Neural cell (in vitro differentiated cells): Measurements from ENCODE around the gene SRPX. TPM values are rescaled to one million over a fixed set of nuclear protein-coding genes. Genes with fewer than 3 reads are reported as not detected.

Experiments
- H2AFZ ChIP-seq: fragments of 200-600, 300-800 bp; sonication (generic), shearing (Covaris generic); 2 replicates; pipeline ENCODE4 v1.6.0; 2014; ENCODE audit warnings: low read depth, mild to moderate bottlenecking, antibody characterized with exemption, low read length, moderate library complexity
- H3F3A ChIP-seq: fragments of 200-600 bp; shearing (Covaris generic); 2 replicates; pipeline ENCODE4 v1.6.1; 2016; ENCODE audit warnings: mild to moderate bottlenecking, moderate library complexity, mixed read lengths, antibody characterized with exemption, low read length; ENCODE audit not compliant: insufficient read depth, poor library complexity, severe bottlenecking
- H3K27ac ChIP-seq: fragments of 200-600, 300-800 bp; sonication (generic), shearing (Covaris generic); 2 replicates; pipeline ENCODE4 v1.5.1; 2014; ENCODE audit warnings: mild to moderate bottlenecking, low read length, moderate library complexity
- H3K27me3 ChIP-seq: fragments of 300-800, 200-600 bp; sonication (generic), shearing (Covaris generic); 2 replicates; pipeline ENCODE4 v1.6.0; 2014; ENCODE audit warnings: mild to moderate bottlenecking, low read depth, low read length, moderate library complexity; ENCODE audit not compliant: insufficient read depth
- H3K36me3 ChIP-seq: fragments of 300-800, 200-600 bp; sonication (generic), shearing (Covaris generic); 2 replicates; pipeline ENCODE4 v1.5.1; 2014; ENCODE audit warnings: mild to moderate bottlenecking, antibody characterized with exemption, low read length, moderate library complexity; ENCODE audit not compliant: insufficient read depth
- H3K4me2 ChIP-seq: fragments of 300-800, 200-600 bp; sonication (generic), shearing (Covaris generic); 2 replicates; pipeline ENCODE4 v1.6.0; 2014; ENCODE audit warnings: mild to moderate bottlenecking, low read length
- H3K4me3 ChIP-seq: fragments of 300-800, 200-600 bp; sonication (generic), shearing (Covaris generic); 2 replicates; pipeline ENCODE4 v1.5.1; 2014; ENCODE audit warnings: mild to moderate bottlenecking, low read length, moderate library complexity
- H3K79me2 ChIP-seq: fragments of 200-600 bp; shearing (Covaris generic); replicated peaks from 2 replicates; pipeline ENCODE4 v1.6.0; 2014; ENCODE audit warnings: mild to moderate bottlenecking, low read length, moderate library complexity; ENCODE audit not compliant: insufficient read depth
- H3K9ac ChIP-seq: fragments of 300-800, 200-600 bp; sonication (generic), shearing (Covaris generic); 2 replicates; pipeline ENCODE4 v1.6.1; 2016; ENCODE audit warnings: mild to moderate bottlenecking, low read length, mixed read lengths
- H3K9me2 ChIP-seq: fragments of 200-600 bp; shearing (Covaris generic); 2 replicates; pipeline ENCODE4 v1.6.1; 2016; ENCODE audit warnings: mild to moderate bottlenecking, low read length, mixed read lengths; ENCODE audit not compliant: insufficient read depth
- H3K9me3 ChIP-seq: fragments of 200-600, 300-800 bp; sonication (generic), shearing (Covaris generic); 2 replicates; pipeline ENCODE4 v1.6.1; 2016; ENCODE audit warnings: mild to moderate bottlenecking, mixed run types, low read length, moderate library complexity, mixed read lengths
- H4K20me1 ChIP-seq: fragments of 200-600 bp; shearing (Covaris generic); 2 replicates; pipeline ENCODE4 v1.6.1; 2016; ENCODE audit warnings: mild to moderate bottlenecking, mixed run types; ENCODE audit not compliant: insufficient read depth
- CTCF ChIP-seq: fragments of 450-650 bp; IDR thresholded peaks from 2 replicates; pipeline ENCODE4 v1.5.1; 2014; ENCODE audit warnings: antibody characterized with exemption, mild to moderate bottlenecking, moderate library complexity; ENCODE audit not compliant: poor library complexity, severe bottlenecking
- EP300 ChIP-seq: fragments of 450-650 bp; conservative IDR thresholded peaks from 2 replicates; pipeline ENCODE4 v1.6.1; 2014; ENCODE audit warnings: antibody characterized with exemption, mild to moderate bottlenecking, moderate library complexity; ENCODE audit not compliant: poor library complexity, severe bottlenecking
- EZH2 ChIP-seq: fragments of 200-600, 300-800 bp; shearing (Covaris generic), sonication (generic); IDR thresholded peaks from 2 replicates; pipeline ENCODE4 v1.6.1; 2014; ENCODE audit warnings: antibody characterized with exemption, low read length, borderline replicate concordance, mild to moderate bottlenecking; ENCODE audit not compliant: insufficient read depth, poor library complexity, severe bottlenecking
- MXI1 ChIP-seq: fragments of 450-650 bp; conservative IDR thresholded peaks from 2 replicates; pipeline ENCODE4 v1.6.1; 2014; ENCODE audit warnings: antibody characterized with exemption, mild to moderate bottlenecking; ENCODE audit not compliant: poor library complexity, severe bottlenecking
- POLR2AphosphoS5 ChIP-seq: IDR thresholded peaks from 2 replicates; pipeline ENCODE4 v1.6.1; 2012
- RAD21 ChIP-seq: fragments of 450-650 bp; conservative IDR thresholded peaks from 2 replicates; pipeline ENCODE4 v1.6.1; 2014; ENCODE audit warnings: antibody characterized with exemption, mild to moderate bottlenecking, moderate library complexity
- REST ChIP-seq: IDR thresholded peaks from 2 replicates; pipeline ENCODE4 v1.6.1; 2012; ENCODE audit warnings: borderline replicate concordance
- SMC3 ChIP-seq: fragments of 450-650 bp; conservative IDR thresholded peaks from 2 replicates; pipeline ENCODE4 v1.6.1; 2014; ENCODE audit warnings: antibody characterized with exemption, mild to moderate bottlenecking, moderate library complexity; ENCODE audit not compliant: poor library complexity
- TAF1 ChIP-seq: IDR thresholded peaks from 2 replicates; pipeline ENCODE4 v1.6.1; 2012; ENCODE audit warnings: low read depth
- polyA plus RNA-seq: library from polyadenylated mRNA; depleted of rRNA; stranded (reverse); fragments of >200 nt; gene quantifications from 2 replicates; pipeline ENCODE4 v1.2.3, GENCODE V29; 2014

The SRPX gene
- polyA plus RNA-seq, 1 donor from 2014 or later, result 0.52 TPM

GRCh38 chrX:38236901-38237615 is 16.4 kb upstream of the SRPX start:
- Histone ChIP-seq H3K9ac (no peak overlapping the region), H3K27ac (no peak overlapping the region), H3K79me2 (no peaks in the 10 kb centered on the region), H3K4me2 (no peak overlapping the region), H3K36me3 (no peaks in the 10 kb centered on the region), H3K4me3 (no peak overlapping the region), H4K20me1 (no peaks in the 10 kb centered on the region), H3K27me3 (no peaks in the 10 kb centered on the region), H3K9me3 (no peaks in the 10 kb centered on the region), H3F3A (no peaks in the 10 kb centered on the region), H3K9me2 (no peaks in the 10 kb centered on the region), H2AFZ (no peak overlapping the region)
- no peak for TF ChIP-seq TAF1
- TF ChIP-seq CTCF, result no peak
- no peak for TF ChIP-seq EZH2
- no peak for TF ChIP-seq RAD21
- no peak for TF ChIP-seq SMC3
- TF ChIP-seq EP300, result no peak
- no peak for TF ChIP-seq REST
- TF ChIP-seq POLR2AphosphoS5, result no peak
- no peak for TF ChIP-seq MXI1

- H3K27ac ChIP-seq, result no peak overlapping the region
Measured at GRCh38 chrX:38233891-38234667, 13.4 kb upstream of the SRPX start.

More at GRCh38 chrX:38233891-38234667, 13.4 kb upstream of the SRPX start:
- H3K9me3 ChIP-seq, result no peaks in the 10 kb centered on the region
- no peak overlapping the region for H3K4me3 ChIP-seq
- no peaks in the 10 kb centered on the region for H3K9me2 ChIP-seq
- no peaks in the 10 kb centered on the region for H3K27me3 ChIP-seq
- H3K79me2 ChIP-seq, result no peaks in the 10 kb centered on the region
- H4K20me1 ChIP-seq, result no peaks in the 10 kb centered on the region
- H3K36me3 ChIP-seq, result no peaks in the 10 kb centered on the region
- H2AFZ ChIP-seq, result no peak overlapping the region
- H3K4me2 ChIP-seq, result no peak overlapping the region
- TF ChIP-seq TAF1 (no peak), POLR2AphosphoS5 (no peak), CTCF (no peak), SMC3 (no peak), EZH2 (no peak), REST (no peak), MXI1 (no peak), EP300 (no peak)
- H3K9ac ChIP-seq, result no peak overlapping the region
- no peaks in the 10 kb centered on the region for H3F3A ChIP-seq
